Measurements from ENCODE around the gene DDX10. TPM values are rescaled to one million over a fixed set of nuclear protein-coding genes. Genes with fewer than 3 reads are reported as not detected.

The DDX10 gene
- total and polyA plus RNA-seq, 4 donors = 8.0 to 11.8 (median 9.0) TPM

DNA sequence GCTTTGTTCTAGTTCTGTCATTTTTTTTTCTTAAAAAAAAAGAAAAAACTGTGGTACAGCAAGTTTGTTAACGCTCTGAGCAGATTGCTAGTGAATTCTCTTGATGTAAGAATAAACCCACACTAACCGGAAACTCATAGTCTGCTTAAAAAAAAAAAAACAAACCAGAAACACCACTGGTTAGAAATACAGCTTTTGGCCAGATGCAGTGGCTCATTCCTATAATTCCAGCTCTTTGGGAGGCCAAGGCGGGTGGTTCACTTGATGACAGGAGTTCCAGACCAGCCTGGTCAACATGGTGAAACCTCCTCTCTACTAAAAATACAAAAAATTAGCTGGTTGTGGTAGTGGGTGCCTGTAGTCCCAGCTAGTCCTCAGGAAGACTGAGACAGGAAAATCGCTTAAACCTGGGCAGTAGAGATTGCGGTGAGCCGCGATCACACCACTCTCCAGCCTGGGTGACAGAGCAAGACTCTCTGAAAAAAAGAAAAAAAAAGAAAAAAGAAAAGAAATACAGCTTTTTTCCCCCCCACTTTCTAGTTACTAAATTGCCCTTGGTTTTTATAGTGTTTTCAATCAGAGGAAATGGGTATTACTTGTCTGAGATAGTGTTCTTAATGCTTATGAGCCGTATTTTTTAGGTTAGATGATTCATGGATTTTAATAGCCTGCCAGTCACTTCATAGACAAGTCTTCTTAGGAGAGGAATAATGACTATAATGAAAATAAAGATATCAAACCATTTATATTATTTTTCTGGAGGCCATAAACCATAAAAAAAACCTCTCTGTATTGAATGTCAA is 222.8 kb downstream of the DDX10 start:
- TF ChIP-seq TAF1 (conservative IDR thresholded peaks at IDR 0.05) (no peak), FOXA1 (IDR thresholded peaks at IDR 0.05) (no peak), SP1 (IDR thresholded peaks at IDR 0.05) (no peak), GABPA (IDR thresholded peaks at IDR 0.05 in 1 of 2, conservative IDR thresholded peaks at IDR 0.05 in 1 of 2) (no peak), MAX (IDR thresholded peaks at IDR 0.05) (no peak), JUND (IDR thresholded peaks at IDR 0.05) (no peak), EGR1 (IDR thresholded peaks at IDR 0.05; ENCODE audit: low read depth in 2 of 2) (no peak), REST (IDR thresholded peaks at IDR 0.05) (no peak), RXRA (IDR thresholded peaks at IDR 0.05) (no peak), RAD21 (IDR thresholded peaks at IDR 0.05) (no peak), HNF4G (IDR thresholded peaks at IDR 0.05) (no peak)
- TF ChIP-seq, protein P1, sequence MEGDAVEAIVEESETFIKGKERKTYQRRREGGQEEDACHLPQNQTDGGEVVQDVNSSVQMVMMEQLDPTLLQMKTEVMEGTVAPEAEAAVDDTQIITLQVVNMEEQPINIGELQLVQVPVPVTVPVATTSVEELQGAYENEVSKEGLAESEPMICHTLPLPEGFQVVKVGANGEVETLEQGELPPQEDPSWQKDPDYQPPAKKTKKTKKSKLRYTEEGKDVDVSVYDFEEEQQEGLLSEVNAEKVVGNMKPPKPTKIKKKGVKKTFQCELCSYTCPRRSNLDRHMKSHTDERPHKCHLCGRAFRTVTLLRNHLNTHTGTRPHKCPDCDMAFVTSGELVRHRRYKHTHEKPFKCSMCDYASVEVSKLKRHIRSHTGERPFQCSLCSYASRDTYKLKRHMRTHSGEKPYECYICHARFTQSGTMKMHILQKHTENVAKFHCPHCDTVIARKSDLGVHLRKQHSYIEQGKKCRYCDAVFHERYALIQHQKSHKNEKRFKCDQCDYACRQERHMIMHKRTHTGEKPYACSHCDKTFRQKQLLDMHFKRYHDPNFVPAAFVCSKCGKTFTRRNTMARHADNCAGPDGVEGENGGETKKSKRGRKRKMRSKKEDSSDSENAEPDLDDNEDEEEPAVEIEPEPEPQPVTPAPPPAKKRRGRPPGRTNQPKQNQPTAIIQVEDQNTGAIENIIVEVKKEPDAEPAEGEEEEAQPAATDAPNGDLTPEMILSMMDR (IDR thresholded peaks at IDR 0.05; ENCODE audit: low read depth, low read length, missing input control) = no peak
- TF ChIP-seq, protein P2, sequence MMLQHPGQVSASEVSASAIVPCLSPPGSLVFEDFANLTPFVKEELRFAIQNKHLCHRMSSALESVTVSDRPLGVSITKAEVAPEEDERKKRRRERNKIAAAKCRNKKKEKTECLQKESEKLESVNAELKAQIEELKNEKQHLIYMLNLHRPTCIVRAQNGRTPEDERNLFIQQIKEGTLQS (IDR thresholded peaks at IDR 0.05) = no peak
- TF ChIP-seq, protein P3, sequence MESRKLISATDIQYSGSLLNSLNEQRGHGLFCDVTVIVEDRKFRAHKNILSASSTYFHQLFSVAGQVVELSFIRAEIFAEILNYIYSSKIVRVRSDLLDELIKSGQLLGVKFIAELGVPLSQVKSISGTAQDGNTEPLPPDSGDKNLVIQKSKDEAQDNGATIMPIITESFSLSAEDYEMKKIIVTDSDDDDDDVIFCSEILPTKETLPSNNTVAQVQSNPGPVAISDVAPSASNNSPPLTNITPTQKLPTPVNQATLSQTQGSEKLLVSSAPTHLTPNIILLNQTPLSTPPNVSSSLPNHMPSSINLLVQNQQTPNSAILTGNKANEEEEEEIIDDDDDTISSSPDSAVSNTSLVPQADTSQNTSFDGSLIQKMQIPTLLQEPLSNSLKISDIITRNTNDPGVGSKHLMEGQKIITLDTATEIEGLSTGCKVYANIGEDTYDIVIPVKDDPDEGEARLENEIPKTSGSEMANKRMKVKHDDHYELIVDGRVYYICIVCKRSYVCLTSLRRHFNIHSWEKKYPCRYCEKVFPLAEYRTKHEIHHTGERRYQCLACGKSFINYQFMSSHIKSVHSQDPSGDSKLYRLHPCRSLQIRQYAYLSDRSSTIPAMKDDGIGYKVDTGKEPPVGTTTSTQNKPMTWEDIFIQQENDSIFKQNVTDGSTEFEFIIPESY (IDR thresholded peaks at IDR 0.05) = no peak
- Histone ChIP-seq H3K4me1 (ENCODE audit: control insufficient read depth in 4 of 4, insufficient read depth in 4 of 4, low read length in 3 of 4) (no peaks in the 10 kb centered on the region), H3K36me3 (ENCODE audit: control insufficient read depth in 4 of 4, insufficient read depth in 3 of 4, low read depth in 1 of 4, low read length in 3 of 4) (no peaks in the 10 kb centered on the region), H3K27me3 (ENCODE audit: control insufficient read depth in 4 of 4, insufficient read depth in 4 of 4, low read length in 3 of 4) (no peaks in the 10 kb centered on the region), H3K9ac (ENCODE audit: low read depth in 1 of 2, low read length in 2 of 2) (no peak overlapping the region), H3K27ac (ENCODE audit: low read depth in 1 of 2, low read length in 2 of 2) (no peak overlapping the region), H3K9me3 (ENCODE audit: control insufficient read depth in 4 of 4, low read length in 3 of 4) (no peaks in the 10 kb centered on the region), H3K4me3 (ENCODE audit: low read depth in 1 of 3, low read length in 3 of 3) (no peak overlapping the region)
- WGBS = 96% methylated on average over 8 of the region's 8 CpGs
- DNase-seq (ENCODE audit: low spot score) = no peak
